Measurements from ENCODE around the gene CUL5.

Gene CUL5

DNA sequence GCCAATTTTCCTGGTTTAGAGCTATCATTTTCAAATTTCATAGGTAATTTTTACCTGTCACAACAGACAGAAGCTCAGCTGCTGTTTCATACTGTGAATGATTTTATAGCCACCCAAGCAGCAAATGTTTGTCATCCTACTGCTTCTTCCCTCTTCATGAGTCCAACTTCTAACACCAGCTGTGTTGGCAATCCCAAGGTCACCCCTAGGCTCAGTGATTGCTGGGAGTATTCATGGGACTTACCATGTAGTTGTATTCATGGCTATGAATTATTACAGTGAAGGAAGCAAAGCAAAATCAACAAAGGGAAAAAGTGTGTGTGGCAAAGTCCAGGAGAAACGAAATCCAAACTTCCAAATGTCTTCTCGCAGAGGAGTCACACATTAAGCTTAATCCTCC is 28.5 kb downstream of the CUL5 start:
- H3K4me3 ChIP-seq (ENCODE audit: low read depth, low read length), result no peak overlapping the region
- TF ChIP-seq, protein P1, sequence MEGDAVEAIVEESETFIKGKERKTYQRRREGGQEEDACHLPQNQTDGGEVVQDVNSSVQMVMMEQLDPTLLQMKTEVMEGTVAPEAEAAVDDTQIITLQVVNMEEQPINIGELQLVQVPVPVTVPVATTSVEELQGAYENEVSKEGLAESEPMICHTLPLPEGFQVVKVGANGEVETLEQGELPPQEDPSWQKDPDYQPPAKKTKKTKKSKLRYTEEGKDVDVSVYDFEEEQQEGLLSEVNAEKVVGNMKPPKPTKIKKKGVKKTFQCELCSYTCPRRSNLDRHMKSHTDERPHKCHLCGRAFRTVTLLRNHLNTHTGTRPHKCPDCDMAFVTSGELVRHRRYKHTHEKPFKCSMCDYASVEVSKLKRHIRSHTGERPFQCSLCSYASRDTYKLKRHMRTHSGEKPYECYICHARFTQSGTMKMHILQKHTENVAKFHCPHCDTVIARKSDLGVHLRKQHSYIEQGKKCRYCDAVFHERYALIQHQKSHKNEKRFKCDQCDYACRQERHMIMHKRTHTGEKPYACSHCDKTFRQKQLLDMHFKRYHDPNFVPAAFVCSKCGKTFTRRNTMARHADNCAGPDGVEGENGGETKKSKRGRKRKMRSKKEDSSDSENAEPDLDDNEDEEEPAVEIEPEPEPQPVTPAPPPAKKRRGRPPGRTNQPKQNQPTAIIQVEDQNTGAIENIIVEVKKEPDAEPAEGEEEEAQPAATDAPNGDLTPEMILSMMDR (IDR thresholded peaks at IDR 0.05; ENCODE audit: low read depth, low read length), result no peak

DNA sequence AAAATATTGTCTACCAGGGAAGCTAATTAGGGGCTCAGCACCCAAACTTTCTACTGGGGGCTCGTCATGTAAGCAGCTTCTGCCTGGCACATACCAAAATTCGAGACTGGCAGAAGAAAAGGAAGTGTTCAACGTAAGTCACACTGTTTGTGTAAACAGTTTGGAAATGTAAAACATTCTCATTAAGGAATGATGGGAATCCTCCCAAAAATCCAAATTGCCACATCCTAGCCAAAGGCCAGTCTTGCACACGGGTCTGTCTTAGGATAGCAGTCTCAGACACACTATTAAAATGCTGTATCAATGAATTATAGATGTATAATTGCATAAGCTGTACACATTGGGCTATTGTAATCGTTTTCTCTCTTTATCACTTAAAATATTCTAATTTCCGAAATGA is 28.9 kb downstream of the CUL5 start:
- no peak overlapping the region for H3K4me3 ChIP-seq (ENCODE audit: low read depth, low read length)
- TF ChIP-seq, protein P1 (IDR thresholded peaks at IDR 0.05; ENCODE audit: low read depth, low read length), result no peak

DNA sequence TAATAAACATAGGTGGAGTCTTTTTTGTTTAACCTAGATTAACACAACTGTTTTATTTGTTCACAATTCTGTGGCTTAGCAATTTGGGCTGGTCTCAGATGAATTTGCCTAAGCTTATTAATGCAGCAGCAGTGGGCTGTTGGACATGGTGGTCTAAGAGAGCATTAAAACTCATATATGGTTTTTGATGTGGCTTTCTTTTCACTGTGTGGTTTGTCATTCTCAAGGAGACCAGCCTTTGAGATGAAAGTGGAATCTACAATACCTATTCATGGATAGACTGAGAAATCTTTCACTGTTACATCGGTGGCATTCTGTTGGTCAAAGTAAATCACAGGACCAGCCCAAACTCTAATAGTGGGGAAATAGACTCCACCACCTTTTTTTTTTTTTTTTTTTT is 39.6 kb downstream of the CUL5 start:
- TF ChIP-seq, protein P1 (IDR thresholded peaks at IDR 0.05; ENCODE audit: low read depth, low read length), result no peak

DNA sequence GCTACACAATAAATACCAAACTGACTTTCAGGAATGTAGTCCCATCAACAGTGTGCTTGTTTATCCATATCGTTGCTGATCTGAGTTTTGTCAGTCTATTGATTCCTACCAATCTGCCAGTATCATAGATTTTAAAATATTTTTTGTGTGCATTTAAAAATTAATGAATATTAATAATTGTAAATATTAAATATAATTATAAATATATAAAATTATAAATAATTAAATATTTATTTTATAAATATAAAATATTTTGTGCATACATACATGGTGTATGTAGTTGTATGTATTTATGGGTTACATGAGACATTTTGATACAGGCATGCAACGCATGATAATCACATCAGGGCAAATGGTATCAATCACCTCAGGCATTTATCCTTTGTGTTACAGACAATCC is 53.6 kb downstream of the CUL5 start:
- no peak overlapping the region for H3K4me3 ChIP-seq (ENCODE audit: low read depth, low read length)
- TF ChIP-seq, protein P1 (IDR thresholded peaks at IDR 0.05; ENCODE audit: low read depth, low read length), result no peak

More for the DNA sequence above, 39.6 kb downstream of the CUL5 start:
- no peak overlapping the region for H3K4me3 ChIP-seq (ENCODE audit: low read depth, low read length)

DNA sequence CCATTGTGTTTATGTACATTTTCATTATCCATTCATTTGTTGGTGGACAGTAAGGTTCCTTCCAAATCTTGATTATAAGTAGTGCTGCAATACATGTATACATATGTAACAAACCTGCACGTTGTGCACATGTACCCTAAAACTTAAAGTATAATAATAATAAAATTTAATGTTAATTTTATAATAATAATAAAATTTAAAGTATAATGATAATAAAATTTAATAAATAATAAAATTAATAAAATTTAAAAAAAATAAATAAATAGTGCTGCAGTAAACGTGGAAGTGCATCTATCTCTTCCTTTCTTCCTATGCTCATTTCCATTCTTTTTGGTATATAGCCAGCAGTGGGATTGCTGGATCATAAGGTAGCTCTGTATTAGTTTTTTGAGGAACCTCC is 54.7 kb downstream of the CUL5 start:
- TF ChIP-seq, protein P1 (IDR thresholded peaks at IDR 0.05; ENCODE audit: low read depth, low read length), result no peak
- no peak overlapping the region for H3K4me3 ChIP-seq (ENCODE audit: low read depth, low read length)

DNA sequence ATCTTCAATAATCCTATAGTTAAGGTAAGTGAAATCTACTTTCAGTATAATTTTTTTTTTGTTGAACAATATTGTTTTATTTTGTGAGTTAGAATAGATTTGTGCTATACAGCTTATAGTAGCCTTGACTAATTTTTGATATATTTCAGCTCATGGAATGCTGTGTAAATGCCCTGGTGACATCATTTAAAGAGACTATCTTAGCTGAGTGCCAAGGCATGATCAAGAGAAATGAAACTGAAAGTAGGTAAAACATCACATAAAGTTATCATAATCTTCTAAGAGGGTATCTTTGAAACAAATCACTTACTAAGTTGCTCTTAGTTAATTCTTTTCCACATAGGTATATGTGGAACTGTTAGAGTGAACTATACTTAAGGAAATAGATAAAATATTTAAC is 61.2 kb downstream of the CUL5 start:
- H3K4me3 ChIP-seq (ENCODE audit: low read depth, low read length), result no peak overlapping the region
- TF ChIP-seq, protein P1 (IDR thresholded peaks at IDR 0.05; ENCODE audit: low read depth, low read length), result no peak

DNA sequence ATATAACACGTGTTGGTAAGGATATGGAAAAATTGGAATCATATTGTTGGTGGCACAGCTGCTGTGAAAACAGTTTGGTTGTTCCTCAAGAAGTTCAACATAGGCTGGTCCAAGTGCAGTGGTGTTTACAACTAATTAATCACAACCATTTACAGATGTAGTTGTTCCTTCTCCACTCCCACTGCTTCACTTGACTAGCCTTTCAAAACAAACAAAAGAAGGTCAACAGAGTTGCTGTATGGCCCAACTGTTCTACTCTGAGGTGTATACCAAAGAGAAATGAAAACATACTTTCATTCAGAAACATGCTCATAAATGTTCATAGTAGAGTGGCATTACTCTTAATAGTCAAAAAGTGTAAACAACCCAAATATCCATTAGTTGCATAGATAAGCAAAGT is 76.1 kb downstream of the CUL5 start:
- TF ChIP-seq, protein P1 (IDR thresholded peaks at IDR 0.05; ENCODE audit: low read depth, low read length), result no peak
- no peak overlapping the region for H3K4me3 ChIP-seq (ENCODE audit: low read depth, low read length)

All from WI38 (cell line).